HTR-8/SVneo (cell line): ENCODE data around the gene LRRC43.

ENCODE experiments used
- DNase-seq: peaks from one replicate; pipeline ENCODE4 v3.0.0; 2011; ENCODE audit warnings: low spot score, mixed read lengths; ENCODE audit not compliant: insufficient read length
- FAIRE-seq: peaks from 2 replicates; lab custom pipeline; 2011; peaks lifted over from hg19 to GRCh38; lab: Jason Lieb, UNC

The LRRC43 gene

DNA sequence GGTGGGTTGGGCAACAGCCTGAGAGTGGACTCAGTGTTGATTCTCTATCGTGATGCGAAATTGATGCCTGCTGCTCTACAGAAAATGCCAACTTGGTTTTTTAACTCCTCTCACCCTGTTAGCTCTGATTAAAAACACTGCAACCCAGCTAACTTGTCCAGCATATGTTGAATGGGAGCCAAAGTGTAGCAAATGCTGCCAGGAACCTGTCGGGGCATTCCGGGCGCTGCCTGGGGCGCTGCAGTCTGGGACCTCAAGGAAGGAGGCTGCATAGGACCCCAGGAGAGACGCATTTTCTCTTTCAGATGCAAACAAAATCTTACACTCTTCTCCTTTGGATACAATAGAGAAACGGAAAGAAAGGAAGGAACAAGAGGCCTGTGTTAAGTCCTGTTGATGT is 24.5 kb downstream of the LRRC43 start:
- no peak for FAIRE-seq
- DNase-seq: no peak

DNA sequence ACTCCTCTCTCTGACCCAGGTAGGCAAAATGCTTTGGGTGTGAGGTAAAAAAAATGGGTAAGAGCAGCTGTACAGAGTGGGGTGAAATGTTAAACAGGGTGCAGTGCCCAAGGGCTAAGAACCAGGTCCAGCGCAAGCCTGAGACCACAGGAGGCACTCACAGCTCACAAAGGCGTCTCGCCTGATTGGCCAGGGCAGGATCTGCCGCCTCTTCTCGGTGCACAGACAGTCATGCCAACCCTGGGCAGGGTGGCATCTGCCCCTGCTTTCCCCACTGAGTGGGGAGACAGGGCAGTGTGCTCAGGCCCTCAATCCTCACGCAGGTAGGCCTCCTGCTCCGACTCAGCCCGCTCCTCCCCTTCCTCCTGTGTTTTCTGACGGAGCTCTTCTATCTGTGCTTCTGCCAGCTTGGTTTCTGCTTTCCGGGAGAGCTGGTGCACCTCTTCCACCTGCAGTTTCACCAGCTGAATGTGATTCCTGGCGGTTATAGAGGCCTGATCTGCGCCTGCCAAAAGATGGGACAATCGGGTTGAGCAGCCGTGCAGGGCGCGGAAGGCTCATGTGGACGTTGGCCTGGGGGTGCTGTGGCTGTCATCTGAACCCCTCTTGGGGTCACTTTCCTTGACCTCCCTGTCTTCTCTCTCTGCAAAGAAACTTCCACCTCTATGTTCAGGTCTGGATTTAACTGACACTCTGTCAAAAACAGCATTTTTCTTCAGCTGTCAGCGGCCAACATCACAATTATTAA is 25.3 kb downstream of the LRRC43 start:
- DNase-seq: no peak
- FAIRE-seq: no peak

DNA sequence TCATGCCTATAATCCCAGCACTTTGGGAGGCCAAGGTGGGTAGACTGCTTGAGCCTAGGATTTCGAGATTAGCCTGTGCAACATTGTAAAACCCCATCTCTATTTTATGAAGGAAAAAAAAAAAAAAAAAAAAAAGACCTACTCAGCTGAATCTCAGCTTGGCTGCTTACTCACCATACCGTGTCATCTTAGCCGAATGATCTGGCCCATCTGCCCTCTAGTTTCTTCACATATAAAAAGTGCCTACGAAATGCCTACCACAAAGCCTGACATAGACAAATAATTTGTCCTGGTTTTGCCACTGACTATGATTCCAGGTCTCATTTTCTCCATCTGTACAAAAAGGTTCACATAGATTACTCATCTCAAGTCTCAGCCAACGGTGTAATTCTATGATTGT is 32.8 kb downstream of the LRRC43 start:
- DNase-seq (no peak), FAIRE-seq (no peak)

DNA sequence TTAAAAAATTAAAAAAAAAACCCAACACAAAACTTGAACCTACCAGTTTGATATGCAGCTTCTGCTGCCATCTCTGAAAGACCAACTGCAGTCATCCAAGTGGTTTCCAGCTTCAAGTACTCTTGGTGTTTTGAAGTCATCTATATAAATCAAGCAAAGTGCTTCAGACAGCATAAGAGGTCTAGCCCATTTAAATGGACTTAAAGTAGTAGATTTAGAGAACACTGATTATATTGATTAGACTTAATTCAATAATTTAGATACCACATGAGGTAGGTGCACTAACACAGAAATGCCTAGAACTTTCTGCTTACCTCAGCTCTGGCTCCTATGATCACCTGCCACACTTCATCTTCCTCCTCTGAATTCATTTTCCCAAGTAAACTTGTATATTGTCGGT is 33.5 kb downstream of the LRRC43 start:
- DNase-seq (no peak), FAIRE-seq (no peak)

DNA sequence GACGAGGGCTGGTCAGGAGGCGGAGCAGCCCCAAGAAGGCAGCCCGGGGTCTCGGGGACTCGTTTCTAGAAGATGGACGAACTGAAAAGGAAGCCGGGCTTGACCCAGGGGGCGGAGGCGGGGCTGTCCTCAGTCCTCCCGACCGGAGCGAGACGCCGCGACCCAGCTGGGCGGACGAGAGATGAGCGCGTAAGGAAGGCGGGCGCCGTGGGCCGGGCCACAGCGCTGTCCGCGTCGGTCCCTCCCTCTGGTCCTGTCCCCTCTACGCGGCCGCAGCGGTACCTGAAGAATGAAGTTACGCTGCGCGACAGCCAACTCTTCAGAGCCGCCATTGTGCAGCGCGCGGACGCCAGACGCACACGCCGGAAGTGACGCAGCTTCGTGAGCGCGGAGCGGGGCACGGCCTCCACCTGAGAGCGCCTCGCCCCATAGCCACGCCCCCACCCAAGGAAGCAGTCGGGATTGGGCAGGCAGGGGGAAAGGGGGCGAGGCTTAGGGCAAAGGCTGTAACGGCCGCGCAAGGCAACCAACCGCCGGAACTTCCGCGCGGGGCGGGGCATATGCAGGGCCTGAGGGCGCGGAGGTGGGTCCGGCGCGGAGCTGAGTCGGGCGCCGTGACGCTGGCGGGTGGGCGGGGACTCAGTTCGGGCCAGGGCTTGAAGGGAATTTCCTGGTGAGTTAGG is 42.9 kb downstream of the LRRC43 start, which contains the start of gene DIABLO:
DIABLO (minus strand) TSS at position 370 of the 683 bp plus-strand sequence; CDS start at position 332, 38 bp downstream.
- DNase-seq: peak; percentile 98
- peak; percentile 99 for FAIRE-seq

DNA sequence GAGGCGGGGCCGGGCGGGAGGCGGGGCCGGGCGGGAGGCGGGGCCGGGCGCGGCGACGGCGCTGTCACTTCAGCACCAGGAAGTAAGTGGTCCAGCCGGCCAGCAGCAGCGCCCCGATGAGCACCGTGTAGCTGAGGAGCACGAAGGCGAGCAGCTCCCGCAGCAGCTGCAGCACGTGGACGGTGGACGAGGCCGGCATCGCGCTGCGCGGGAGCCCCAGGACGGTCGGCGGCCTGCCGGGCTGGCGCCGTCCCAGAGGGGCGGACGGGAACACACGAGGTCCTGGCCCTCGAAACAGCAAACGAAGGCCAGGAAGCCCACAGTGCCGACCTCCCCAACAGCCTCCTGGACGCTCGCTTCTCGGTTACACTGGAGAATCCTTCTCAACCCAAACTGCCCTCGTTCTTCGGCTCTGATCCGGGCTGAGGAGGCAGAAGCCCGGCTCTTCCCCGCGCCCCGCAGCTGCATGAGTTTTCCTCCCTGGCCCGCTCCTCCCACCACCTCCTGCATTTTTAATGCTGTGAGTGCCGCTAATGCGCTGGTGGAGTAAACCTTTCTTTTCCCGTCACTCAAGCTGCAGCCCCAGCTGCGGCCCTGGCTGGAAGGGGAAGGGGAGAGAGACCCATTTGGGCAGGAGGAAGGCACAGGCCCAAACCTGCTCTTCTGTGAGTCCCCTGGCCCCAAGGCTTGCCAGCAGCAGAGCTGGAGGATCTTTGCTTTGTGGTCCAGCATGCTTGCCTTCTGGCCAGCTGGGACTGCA is 43.6 kb downstream of the LRRC43 start:
- FAIRE-seq: no peak

DNA sequence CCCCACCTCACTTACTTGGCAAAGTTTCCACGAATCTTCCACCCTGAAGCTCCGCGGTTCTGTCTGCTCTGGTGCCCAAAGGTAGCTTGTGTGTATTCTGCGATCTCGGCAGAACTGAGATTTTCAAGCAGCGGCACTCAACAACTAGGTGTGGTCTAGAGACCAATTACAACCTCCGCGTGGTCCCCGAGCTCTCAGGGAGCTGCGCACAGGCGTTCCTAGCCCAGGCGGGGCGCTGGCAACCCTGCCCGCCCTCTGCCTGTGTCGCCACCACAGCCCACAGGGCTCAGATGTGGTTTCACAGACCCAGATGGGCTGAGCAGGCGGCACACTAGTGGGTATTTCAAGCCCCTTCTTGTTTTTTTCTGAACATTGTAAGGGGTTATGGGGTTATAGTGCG is 44.4 kb downstream of the LRRC43 start:
- no peak for FAIRE-seq
- DNase-seq: no peak

More for the DNA sequence above, 43.6 kb downstream of the LRRC43 start:
- no peak for DNase-seq

DNA sequence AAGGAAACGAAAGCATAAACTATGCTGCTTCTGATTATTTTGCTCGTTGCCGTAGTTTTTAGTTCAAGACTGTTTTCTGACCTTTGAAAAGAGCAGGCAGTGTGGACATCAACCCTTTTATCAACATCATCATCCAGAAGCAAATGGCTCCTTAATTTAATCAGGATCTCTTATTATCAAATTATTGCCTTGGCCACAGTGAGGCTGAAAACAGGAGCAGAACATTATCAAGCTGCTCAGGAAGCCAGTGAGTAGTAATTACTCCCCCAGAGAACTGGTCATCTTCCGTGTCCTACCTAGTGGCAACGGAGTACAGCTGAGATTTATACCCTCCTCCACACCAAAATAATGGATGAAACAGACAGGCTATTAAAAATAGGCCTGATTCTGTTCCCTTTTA is 45.2 kb downstream of the LRRC43 start:
- DNase-seq: no peak
- no peak for FAIRE-seq

DNA sequence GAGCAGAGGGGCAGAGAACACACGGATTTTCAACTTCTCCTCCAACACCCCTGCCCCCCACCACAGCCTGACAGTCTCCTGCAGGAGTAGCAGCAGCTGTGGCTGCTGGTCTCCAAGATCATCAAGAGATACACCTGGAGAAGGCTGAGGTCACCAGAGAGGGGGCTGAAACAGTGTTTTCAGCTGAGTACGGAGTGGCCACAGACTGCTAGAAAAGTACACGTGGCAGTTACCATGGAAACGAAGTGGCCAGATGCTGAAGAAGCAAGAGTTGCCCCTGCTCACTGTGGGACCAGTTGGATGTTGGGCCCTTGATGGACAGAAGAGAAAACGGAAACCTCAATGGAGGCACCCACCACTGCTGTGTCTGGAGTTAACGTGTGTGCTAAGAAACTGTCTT is 47.9 kb downstream of the LRRC43 start:
- DNase-seq: no peak
- no peak for FAIRE-seq

DNA sequence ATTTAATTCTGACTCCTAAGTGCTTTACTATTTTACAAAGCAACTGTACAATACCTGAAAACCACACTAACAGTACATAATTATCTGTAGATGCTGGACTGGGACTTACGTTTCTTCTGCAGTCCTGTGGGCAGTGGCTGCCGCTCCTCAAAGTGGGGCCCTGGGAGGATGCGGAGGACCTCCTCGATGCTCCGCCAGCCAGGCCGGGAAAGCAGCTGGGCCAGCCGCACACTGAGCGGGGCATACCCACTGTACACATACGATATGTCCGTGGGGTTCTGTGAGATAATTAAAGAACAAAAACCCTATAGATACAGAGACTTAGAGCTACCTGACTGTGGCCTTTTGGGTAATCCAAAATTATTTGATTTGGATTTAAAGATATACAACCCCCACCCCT is 49.8 kb downstream of the LRRC43 start:
- DNase-seq: no peak
- FAIRE-seq: no peak

DNA sequence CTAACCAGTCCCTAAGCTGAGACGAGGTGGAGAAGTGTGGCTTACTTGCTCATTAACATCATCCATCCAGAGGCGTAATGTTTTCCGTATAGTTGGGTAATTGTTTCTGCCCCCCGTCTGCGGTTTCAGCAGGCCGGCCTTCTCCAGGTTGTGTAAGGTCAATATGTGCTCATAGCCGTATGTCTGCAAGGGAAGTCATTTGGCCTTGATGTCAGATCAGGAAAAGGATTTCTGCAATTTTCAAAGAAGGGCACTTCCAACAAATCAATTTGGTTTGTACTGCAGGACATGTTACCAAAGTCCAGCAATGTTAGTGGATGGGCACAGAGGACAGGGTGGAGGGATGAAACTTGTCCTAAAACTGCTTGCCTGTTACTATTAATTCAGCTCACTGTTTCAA is 52.8 kb downstream of the LRRC43 start:
- FAIRE-seq: no peak
- no peak for DNase-seq

DNA sequence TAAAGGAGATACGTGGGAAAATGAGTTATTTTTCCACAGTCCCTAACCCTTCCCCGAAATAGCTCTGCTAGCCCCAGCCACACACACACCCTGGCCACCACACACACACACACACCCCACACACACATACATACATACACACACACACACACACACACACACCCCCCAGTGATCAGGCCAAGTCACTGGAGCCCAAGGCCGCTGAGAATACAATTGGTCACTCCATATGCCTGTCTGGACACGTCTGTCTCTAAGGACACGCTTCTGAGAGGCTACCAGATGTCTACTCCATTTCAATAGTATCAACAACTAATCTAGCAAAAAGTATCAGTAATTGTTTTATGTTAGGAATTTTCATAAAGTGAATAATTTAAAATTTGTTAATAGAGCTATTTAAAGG is 55.9 kb downstream of the LRRC43 start:
- FAIRE-seq (no peak), DNase-seq (no peak)

DNA sequence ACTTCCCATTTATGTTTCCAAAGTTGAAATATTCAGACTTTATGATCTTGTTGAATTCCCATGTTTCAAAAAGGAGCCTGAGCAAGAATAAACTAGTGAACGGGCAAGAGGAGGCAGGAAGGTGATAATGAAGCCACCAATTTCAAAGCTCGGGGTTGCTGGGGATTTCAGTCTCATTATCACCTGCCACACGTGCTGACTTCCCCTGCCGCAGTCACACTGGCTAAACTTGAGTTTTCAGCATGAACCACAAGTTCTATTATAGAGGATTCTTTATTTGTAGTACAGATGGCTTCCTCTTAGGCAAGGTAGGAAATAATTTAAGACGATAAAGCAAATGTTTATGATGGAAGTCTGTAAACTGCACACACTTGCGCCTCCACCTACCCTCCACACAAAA is 61.0 kb downstream of the LRRC43 start:
- FAIRE-seq (no peak), DNase-seq (no peak)

DNA sequence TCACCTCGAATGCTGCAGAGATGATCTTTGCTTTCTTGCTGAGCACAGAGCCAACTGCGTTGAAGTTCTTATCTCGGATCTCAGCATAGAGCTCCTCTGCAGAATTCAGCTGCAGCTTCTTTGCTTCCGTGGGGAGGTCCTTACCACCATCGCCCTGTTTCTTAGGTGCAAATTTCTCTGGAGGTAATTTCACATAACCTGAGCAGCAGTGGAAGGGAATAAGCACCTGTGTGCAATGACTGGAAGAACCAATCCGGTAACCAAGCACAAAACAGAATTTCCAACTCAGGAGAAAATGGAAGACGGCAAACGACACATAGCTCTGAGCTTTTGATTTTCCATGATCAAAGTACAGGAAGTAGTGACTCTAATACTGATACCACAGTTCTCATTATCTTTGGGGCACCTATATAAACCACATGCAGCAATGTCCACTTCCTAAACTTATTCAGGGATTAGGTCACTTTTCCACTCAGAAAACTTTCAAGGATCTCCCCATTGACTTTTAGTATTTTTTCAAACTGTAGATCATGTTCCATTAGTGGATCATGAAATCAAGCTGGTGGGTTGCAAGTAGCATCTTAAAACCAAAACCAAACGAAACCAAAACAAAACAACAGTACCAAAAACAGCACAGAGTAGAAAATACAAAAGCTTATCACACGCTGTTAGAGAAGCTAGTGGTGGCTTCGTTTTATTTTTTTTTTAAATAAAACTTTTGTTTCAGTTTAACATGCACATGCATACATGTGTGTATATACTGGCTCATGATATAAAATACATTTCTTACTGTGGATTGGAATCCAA is 61.8 kb downstream of the LRRC43 start:
- FAIRE-seq: no peak

DNA sequence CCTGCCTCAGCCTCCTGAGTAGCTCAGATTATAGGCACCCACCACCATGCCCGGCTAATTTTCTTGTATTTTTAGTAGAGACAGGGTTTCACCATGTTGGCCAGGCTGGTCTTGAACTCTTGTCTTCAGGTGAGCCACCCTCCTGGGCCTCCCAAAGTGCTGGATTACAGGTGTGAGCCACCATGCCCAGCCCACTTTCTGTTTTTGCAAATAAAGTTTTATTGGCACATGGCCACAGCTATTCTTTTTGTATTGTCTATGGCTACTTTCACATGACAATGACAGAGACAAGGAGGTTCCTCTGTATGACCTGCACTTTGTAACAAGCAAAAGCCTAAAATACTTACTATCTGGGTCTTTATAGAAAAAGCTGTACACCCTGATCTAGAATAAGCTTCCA is 62.6 kb downstream of the LRRC43 start:
- DNase-seq (no peak), FAIRE-seq (no peak)

More for the DNA sequence above, 61.8 kb downstream of the LRRC43 start:
- no peak for DNase-seq

DNA sequence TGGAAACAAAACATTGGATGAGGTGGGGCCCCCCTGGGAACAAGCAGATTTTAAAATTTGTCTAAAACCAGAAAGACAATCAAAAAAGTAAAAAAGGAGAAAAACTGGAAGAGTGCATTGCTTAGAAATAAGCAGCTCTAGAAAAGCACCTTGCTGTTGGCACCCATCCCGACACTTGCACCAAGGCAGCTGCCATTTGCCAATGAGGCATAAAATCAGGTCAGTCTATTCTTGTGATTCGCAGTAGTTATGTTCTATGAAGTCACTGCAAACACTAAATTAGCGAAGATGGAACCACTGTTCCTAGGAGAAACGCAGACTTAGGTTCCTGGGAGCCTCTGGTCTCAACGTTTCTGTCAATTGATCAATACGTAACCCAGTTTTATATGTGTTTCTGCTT is 67.1 kb downstream of the LRRC43 start:
- DNase-seq (no peak), FAIRE-seq (no peak)

DNA sequence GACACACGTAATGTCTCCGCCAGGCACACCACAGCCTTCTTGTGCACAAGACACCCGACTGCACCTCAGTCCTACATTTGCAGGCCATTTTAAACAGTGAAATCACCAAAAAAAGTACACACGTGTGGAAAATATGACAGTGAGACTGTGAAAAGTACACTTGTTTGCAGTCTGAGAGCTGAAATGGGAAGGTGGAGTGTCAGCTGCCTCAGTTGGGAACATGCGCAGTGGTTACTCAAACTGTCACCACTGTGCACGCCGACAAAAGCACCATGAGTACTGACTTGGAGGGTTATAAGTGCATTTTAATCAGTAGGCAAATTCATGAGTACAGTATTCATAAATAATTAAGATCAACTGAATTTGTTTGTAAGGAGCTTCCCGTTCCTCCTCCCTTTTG is 67.6 kb downstream of the LRRC43 start:
- DNase-seq (no peak), FAIRE-seq (no peak)
